HEK293 (cell line): ENCODE results near the gene CHRNE.

Experiments
- HOXA7 ChIP-seq: sonication (generic); formaldehyde crosslinking; IDR thresholded peaks from 2 replicates; pipeline ENCODE4 v1.8.1; 2022; ENCODE audit warnings: missing genetic modification reagents, borderline replicate concordance
- KLF16 ChIP-seq: fragments of 450-650 bp; formaldehyde crosslinking; IDR thresholded peaks from 2 replicates; pipeline ENCODE4 v1.5.1; 2017; ENCODE audit warnings: missing biosample characterization, missing genetic modification characterization
- REPIN1 ChIP-seq: fragments of 450-650 bp; formaldehyde crosslinking; IDR thresholded peaks from 2 replicates; pipeline ENCODE4 v1.5.1; 2017; ENCODE audit warnings: missing biosample characterization, missing genetic modification characterization, low read depth
- SCRT2 ChIP-seq: fragments of 450-650 bp; formaldehyde crosslinking; IDR thresholded peaks from 2 replicates; pipeline ENCODE4 v1.5.1; 2016; ENCODE audit warnings: missing biosample characterization, missing genetic modification characterization
- ZBTB20 ChIP-seq: fragments of 450-650 bp; formaldehyde crosslinking; IDR thresholded peaks from 2 replicates; pipeline ENCODE4 v1.5.1; 2016; ENCODE audit warnings: missing biosample characterization, missing genetic modification characterization
- ZBTB21 ChIP-seq: fragments of 450-650 bp; formaldehyde crosslinking; IDR thresholded peaks from 2 replicates; pipeline ENCODE4 v1.5.1; 2017; ENCODE audit warnings: missing biosample characterization, missing genetic modification characterization
- ZEB2 ChIP-seq: fragments of 450-650 bp; formaldehyde crosslinking; IDR thresholded peaks from 2 replicates; pipeline ENCODE4 v1.5.1; 2016; ENCODE audit warnings: missing biosample characterization, missing genetic modification characterization
- ZFP37 ChIP-seq: fragments of 450-650 bp; formaldehyde crosslinking; IDR thresholded peaks from 2 replicates; pipeline ENCODE4 v1.5.1; 2016; ENCODE audit warnings: missing biosample characterization, missing genetic modification characterization
- ZNF174 ChIP-seq: fragments of 450-650 bp; formaldehyde crosslinking; IDR thresholded peaks from 2 replicates; pipeline ENCODE4 v1.5.0; 2017; ENCODE audit warnings: missing biosample characterization, mild to moderate bottlenecking, missing genetic modification characterization
- ZNF19 ChIP-seq: fragments of 450-650 bp; formaldehyde crosslinking; IDR thresholded peaks from 2 replicates; pipeline ENCODE4; 2016; ENCODE audit warnings: missing biosample characterization, missing genetic modification characterization, low read depth
- ZNF221 ChIP-seq: fragments of 450-650 bp; formaldehyde crosslinking; IDR thresholded peaks from 2 replicates; pipeline ENCODE4 v1.5.1; 2017; ENCODE audit warnings: missing biosample characterization, missing genetic modification characterization, borderline replicate concordance
- ZNF274 ChIP-seq, 2 experiments: fragments of 200-500 bp in 1 of 2; fragments of 450-650 bp in 1 of 2; sonication (Bioruptor generic) in 1 of 2; formaldehyde crosslinking in 1 of 2; IDR thresholded peaks; 2 replicates each; pipeline versions ENCODE4 v1.5.1 to v1.6.1; 2014 to 2016; ENCODE audit warnings: borderline replicate concordance in 1 of 2, inconsistent platforms in 1 of 2, low read length in 1 of 2, missing biosample characterization in 1 of 2, missing genetic modification characterization in 1 of 2
- ZNF311 ChIP-seq: fragments of 450-650 bp; formaldehyde crosslinking; IDR thresholded peaks from 2 replicates; pipeline ENCODE4 v1.5.1; 2017; ENCODE audit warnings: missing biosample characterization, missing genetic modification characterization, borderline replicate concordance
- ZNF350 ChIP-seq: fragments of 450-650 bp; formaldehyde crosslinking; IDR thresholded peaks from 2 replicates; pipeline ENCODE4 v1.5.0; 2017; ENCODE audit warnings: missing biosample characterization, mild to moderate bottlenecking, missing genetic modification characterization
- ZNF37A ChIP-seq: fragments of 450-650 bp; IDR thresholded peaks from 2 replicates; pipeline ENCODE4 v1.5.1; 2018; ENCODE audit warnings: missing biosample characterization, missing genetic modification characterization
- ZNF416 ChIP-seq: fragments of 450-650 bp; formaldehyde crosslinking; IDR thresholded peaks from 2 replicates; pipeline ENCODE4 v1.5.1; 2016; ENCODE audit warnings: missing biosample characterization, missing genetic modification characterization
- ZNF544 ChIP-seq: fragments of 450-650 bp; formaldehyde crosslinking; IDR thresholded peaks from 2 replicates; pipeline ENCODE4 v1.5.0; 2017; ENCODE audit warnings: missing biosample characterization, missing genetic modification characterization
- ZNF549 ChIP-seq: fragments of 450-650 bp; IDR thresholded peaks from 2 replicates; pipeline ENCODE4 v1.5.1; 2018; ENCODE audit warnings: missing biosample characterization, missing genetic modification characterization, mild to moderate bottlenecking, inconsistent platforms, moderate library complexity
- ZNF623 ChIP-seq: fragments of 450-650 bp; formaldehyde crosslinking; IDR thresholded peaks from 2 replicates; pipeline ENCODE4 v1.5.1; 2016; ENCODE audit warnings: missing biosample characterization, missing genetic modification characterization
- ZNF777 ChIP-seq: fragments of 450-650 bp; formaldehyde crosslinking; IDR thresholded peaks from 2 replicates; pipeline ENCODE4 v1.5.1; 2017; ENCODE audit warnings: missing biosample characterization, missing genetic modification characterization, borderline replicate concordance
- TF ChIP-seq, protein P1 (sequence below): fragments of 450-650 bp; formaldehyde crosslinking; IDR thresholded peaks from 2 replicates; pipeline ENCODE4 v1.5.1; 2016; ENCODE audit warnings: missing biosample characterization, missing genetic modification characterization
- TF ChIP-seq, protein P2 (sequence below): fragments of 450-650 bp; formaldehyde crosslinking; IDR thresholded peaks from 2 replicates; pipeline ENCODE4 v1.5.1; 2016; ENCODE audit warnings: missing biosample characterization, missing genetic modification characterization
- TF ChIP-seq, protein P3 (sequence below): fragments of 450-650 bp; formaldehyde crosslinking; IDR thresholded peaks from 2 replicates; pipeline ENCODE4 v1.5.1; 2016; ENCODE audit warnings: missing biosample characterization, missing genetic modification characterization, low read depth
- TF ChIP-seq, protein P4 (sequence below): fragments of 450-650 bp; formaldehyde crosslinking; IDR thresholded peaks from 2 replicates; pipeline ENCODE4 v1.5.1; 2016; ENCODE audit warnings: missing biosample characterization, missing genetic modification characterization
- TF ChIP-seq, protein P5 (sequence below): fragments of 450-650 bp; formaldehyde crosslinking; IDR thresholded peaks from 2 replicates; pipeline ENCODE4 v1.5.1; 2016; ENCODE audit warnings: missing biosample characterization, missing genetic modification characterization
- TF ChIP-seq, protein P6 (sequence below): fragments of 450-650 bp; formaldehyde crosslinking; IDR thresholded peaks from 2 replicates; pipeline ENCODE4 v1.5.1; 2017; ENCODE audit warnings: missing biosample characterization, missing genetic modification characterization

Gene CHRNE

DNA sequence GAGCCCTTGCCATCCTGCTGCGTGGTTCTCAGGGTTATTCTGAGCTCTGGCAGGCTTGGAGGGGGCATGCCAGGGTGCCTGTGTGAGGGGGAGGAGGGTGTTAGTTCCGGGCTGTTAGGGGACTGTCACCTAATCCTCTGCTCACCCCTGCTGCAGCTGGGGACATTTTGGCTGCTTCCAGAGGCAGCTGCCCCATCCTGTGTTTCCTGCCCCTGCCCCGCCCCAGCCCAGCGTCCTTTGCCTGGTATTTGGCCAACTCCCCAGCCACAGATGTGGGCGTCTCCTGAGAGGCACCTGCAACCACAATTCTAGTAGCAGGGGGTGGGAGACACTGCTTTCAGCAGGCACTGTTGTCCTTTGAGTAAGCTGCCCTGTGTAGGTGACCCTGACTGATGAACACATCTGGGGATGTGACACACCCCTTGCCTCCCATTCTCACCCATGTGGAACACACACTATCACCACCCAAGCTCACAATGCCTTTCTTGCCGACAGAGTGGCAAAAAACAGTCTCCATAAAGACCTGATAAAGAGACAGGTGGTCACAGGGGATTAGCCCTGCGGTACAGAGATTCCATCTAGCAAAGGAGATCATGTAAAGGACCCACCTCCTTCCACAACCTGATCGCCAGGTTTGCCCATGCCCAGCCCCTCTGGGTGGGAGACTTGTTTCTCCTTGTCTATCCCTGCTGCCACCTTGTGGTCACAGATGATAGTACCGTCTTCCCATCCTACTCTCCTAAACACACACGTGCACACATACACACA is at the start of gene CHRNE (continued):
- TF ChIP-seq, protein P1, sequence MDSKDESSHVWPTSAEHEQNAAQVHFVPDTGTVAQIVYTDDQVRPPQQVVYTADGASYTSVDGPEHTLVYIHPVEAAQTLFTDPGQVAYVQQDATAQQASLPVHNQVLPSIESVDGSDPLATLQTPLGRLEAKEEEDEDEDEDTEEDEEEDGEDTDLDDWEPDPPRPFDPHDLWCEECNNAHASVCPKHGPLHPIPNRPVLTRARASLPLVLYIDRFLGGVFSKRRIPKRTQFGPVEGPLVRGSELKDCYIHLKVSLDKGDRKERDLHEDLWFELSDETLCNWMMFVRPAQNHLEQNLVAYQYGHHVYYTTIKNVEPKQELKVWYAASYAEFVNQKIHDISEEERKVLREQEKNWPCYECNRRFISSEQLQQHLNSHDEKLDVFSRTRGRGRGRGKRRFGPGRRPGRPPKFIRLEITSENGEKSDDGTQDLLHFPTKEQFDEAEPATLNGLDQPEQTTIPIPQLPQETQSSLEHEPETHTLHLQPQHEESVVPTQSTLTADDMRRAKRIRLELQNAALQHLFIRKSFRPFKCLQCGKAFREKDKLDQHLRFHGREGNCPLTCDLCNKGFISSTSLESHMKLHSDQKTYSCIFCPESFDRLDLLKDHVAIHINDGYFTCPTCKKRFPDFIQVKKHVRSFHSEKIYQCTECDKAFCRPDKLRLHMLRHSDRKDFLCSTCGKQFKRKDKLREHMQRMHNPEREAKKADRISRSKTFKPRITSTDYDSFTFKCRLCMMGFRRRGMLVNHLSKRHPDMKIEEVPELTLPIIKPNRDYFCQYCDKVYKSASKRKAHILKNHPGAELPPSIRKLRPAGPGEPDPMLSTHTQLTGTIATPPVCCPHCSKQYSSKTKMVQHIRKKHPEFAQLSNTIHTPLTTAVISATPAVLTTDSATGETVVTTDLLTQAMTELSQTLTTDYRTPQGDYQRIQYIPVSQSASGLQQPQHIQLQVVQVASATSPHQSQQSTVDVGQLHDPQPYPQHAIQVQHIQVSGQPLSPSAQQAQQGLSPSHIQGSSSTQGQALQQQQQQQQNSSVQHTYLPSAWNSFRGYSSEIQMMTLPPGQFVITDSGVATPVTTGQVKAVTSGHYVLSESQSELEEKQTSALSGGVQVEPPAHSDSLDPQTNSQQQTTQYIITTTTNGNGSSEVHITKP (tag by site-specific recombination) = peak; percentile 54
- TF ChIP-seq ZBTB21 (tag by site-specific recombination) (no peak), KLF16 (tag by site-specific recombination) (no peak), ZFP37 (no peak), SCRT2 (tag by site-specific recombination) (no peak; the same call in 1 of the 2 replicates), ZNF311 (no peak), ZNF549 (no peak), ZNF416 (tag by site-specific recombination) (no peak), ZBTB20 (tag by site-specific recombination) (no peak), HOXA7 (CRISPR knock-in tag) (no peak), ZNF19 (no peak), ZNF37A (tag by site-specific recombination) (no peak), ZNF274 (IDR thresholded peaks at IDR 0.05; ENCODE audit: low read length) (no peak), ZNF274 (tag by site-specific recombination; IDR thresholded peaks at IDR 0.05; ENCODE audit: borderline replicate concordance) (no peak), ZEB2 (tag by site-specific recombination) (peak; percentile 33; the same call in 1 of the 2 replicates), ZNF777 (tag by site-specific recombination) (no peak), ZNF350 (tag by site-specific recombination) (no peak), ZNF623 (no peak), ZNF221 (no peak), ZNF544 (tag by site-specific recombination) (no peak), ZNF174 (tag by site-specific recombination) (no peak), REPIN1 (tag by site-specific recombination) (no peak)
- TF ChIP-seq, protein P2, sequence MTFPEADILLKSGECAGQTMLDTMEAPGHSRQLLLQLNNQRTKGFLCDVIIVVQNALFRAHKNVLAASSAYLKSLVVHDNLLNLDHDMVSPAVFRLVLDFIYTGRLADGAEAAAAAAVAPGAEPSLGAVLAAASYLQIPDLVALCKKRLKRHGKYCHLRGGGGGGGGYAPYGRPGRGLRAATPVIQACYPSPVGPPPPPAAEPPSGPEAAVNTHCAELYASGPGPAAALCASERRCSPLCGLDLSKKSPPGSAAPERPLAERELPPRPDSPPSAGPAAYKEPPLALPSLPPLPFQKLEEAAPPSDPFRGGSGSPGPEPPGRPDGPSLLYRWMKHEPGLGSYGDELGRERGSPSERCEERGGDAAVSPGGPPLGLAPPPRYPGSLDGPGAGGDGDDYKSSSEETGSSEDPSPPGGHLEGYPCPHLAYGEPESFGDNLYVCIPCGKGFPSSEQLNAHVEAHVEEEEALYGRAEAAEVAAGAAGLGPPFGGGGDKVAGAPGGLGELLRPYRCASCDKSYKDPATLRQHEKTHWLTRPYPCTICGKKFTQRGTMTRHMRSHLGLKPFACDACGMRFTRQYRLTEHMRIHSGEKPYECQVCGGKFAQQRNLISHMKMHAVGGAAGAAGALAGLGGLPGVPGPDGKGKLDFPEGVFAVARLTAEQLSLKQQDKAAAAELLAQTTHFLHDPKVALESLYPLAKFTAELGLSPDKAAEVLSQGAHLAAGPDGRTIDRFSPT (tag by site-specific recombination) = 0 out of 2 replicates have a peak, but pooled peaks have one; percentile 46
- TF ChIP-seq, protein P3, sequence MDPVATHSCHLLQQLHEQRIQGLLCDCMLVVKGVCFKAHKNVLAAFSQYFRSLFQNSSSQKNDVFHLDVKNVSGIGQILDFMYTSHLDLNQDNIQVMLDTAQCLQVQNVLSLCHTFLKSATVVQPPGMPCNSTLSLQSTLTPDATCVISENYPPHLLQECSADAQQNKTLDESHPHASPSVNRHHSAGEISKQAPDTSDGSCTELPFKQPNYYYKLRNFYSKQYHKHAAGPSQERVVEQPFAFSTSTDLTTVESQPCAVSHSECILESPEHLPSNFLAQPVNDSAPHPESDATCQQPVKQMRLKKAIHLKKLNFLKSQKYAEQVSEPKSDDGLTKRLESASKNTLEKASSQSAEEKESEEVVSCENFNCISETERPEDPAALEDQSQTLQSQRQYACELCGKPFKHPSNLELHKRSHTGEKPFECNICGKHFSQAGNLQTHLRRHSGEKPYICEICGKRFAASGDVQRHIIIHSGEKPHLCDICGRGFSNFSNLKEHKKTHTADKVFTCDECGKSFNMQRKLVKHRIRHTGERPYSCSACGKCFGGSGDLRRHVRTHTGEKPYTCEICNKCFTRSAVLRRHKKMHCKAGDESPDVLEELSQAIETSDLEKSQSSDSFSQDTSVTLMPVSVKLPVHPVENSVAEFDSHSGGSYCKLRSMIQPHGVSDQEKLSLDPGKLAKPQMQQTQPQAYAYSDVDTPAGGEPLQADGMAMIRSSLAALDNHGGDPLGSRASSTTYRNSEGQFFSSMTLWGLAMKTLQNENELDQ (tag by site-specific recombination) = no peak
- TF ChIP-seq, protein P4, sequence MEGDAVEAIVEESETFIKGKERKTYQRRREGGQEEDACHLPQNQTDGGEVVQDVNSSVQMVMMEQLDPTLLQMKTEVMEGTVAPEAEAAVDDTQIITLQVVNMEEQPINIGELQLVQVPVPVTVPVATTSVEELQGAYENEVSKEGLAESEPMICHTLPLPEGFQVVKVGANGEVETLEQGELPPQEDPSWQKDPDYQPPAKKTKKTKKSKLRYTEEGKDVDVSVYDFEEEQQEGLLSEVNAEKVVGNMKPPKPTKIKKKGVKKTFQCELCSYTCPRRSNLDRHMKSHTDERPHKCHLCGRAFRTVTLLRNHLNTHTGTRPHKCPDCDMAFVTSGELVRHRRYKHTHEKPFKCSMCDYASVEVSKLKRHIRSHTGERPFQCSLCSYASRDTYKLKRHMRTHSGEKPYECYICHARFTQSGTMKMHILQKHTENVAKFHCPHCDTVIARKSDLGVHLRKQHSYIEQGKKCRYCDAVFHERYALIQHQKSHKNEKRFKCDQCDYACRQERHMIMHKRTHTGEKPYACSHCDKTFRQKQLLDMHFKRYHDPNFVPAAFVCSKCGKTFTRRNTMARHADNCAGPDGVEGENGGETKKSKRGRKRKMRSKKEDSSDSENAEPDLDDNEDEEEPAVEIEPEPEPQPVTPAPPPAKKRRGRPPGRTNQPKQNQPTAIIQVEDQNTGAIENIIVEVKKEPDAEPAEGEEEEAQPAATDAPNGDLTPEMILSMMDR = peak; percentile 81
- TF ChIP-seq, protein P5, sequence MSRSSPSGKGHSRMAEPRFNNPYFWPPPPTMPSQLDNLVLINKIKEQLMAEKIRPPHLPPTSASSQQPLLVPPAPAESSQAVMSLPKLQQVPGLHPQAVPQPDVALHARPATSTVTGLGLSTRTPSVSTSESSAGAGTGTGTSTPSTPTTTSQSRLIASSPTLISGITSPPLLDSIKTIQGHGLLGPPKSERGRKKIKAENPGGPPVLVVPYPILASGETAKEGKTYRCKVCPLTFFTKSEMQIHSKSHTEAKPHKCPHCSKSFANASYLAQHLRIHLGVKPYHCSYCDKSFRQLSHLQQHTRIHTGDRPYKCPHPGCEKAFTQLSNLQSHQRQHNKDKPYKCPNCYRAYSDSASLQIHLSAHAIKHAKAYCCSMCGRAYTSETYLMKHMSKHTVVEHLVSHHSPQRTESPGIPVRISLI = no peak
- TF ChIP-seq, protein P6, sequence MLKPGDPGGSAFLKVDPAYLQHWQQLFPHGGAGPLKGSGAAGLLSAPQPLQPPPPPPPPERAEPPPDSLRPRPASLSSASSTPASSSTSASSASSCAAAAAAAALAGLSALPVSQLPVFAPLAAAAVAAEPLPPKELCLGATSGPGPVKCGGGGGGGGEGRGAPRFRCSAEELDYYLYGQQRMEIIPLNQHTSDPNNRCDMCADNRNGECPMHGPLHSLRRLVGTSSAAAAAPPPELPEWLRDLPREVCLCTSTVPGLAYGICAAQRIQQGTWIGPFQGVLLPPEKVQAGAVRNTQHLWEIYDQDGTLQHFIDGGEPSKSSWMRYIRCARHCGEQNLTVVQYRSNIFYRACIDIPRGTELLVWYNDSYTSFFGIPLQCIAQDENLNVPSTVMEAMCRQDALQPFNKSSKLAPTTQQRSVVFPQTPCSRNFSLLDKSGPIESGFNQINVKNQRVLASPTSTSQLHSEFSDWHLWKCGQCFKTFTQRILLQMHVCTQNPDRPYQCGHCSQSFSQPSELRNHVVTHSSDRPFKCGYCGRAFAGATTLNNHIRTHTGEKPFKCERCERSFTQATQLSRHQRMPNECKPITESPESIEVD (tag by site-specific recombination) = no peak
